KMS-11 (cell line): ENCODE measurements around the gene ESCO1.
"Not testable (repeated sequence)": the region's sequence is repeated elsewhere in the genome, so short reads cannot be mapped to it uniquely, and the experiment has no call there.

Source experiments
- H2AFZ ChIP-seq: fragments of 200-600 bp; sonication (generic); 2 replicates; pipeline ENCODE4 v1.6.1; 2016; ENCODE audit warnings: antibody characterized with exemption, mixed run types, low read depth
- H3K27ac ChIP-seq: fragments of 200-600 bp; sonication (generic); 2 replicates; pipeline ENCODE4 v1.6.1; 2016; ENCODE audit warnings: mild to moderate bottlenecking, mixed run types
- H3K27me3 ChIP-seq: fragments of 200-600 bp; sonication (generic); 2 replicates; pipeline ENCODE4 v1.6.1; 2017; ENCODE audit warnings: mild to moderate bottlenecking, low read depth, mixed run types, moderate library complexity; ENCODE audit not compliant: insufficient read depth
- H3K36me3 ChIP-seq: fragments of 200-600 bp; sonication (generic); 2 replicates; pipeline ENCODE4 v1.6.1; 2017; ENCODE audit warnings: mild to moderate bottlenecking, mixed run types; ENCODE audit not compliant: insufficient read depth
- H3K4me1 ChIP-seq: fragments of 200-600 bp; sonication (generic); 2 replicates; pipeline ENCODE4 v1.6.1; 2016; ENCODE audit warnings: mild to moderate bottlenecking, low read depth, mixed run types; ENCODE audit not compliant: poor library complexity, severe bottlenecking
- H3K4me2 ChIP-seq: fragments of 200-600 bp; sonication (generic); 2 replicates; pipeline ENCODE4 v1.7.0; 2016; ENCODE audit warnings: mild to moderate bottlenecking, mixed run types
- H3K4me3 ChIP-seq: fragments of 200-600 bp; sonication (generic); IDR thresholded peaks from 2 replicates; pipeline ENCODE4 v1.6.1; 2017; ENCODE audit warnings: low read depth, low read length, mixed read lengths; ENCODE audit not compliant: insufficient read depth
- H3K79me2 ChIP-seq: fragments of 200-600 bp; sonication (generic); 2 replicates; pipeline ENCODE4 v1.6.1; 2016; ENCODE audit warnings: low read depth, mixed run types; ENCODE audit not compliant: insufficient read depth
- H3K9ac ChIP-seq: fragments of 200-600 bp; sonication (generic); 2 replicates; pipeline ENCODE4 v1.6.1; 2016; ENCODE audit warnings: mild to moderate bottlenecking, mixed run types
- H4K20me1 ChIP-seq: fragments of 200-600 bp; sonication (generic); 2 replicates; pipeline ENCODE4 v1.6.1; 2016; ENCODE audit warnings: mild to moderate bottlenecking, mixed run types; ENCODE audit not compliant: insufficient read depth
- TF ChIP-seq, protein P1 (sequence below): fragments of 200-600 bp; sonication (generic); conservative IDR thresholded peaks from 2 replicates; pipeline ENCODE4 v1.6.1; 2017; ENCODE audit warnings: low read depth, mild to moderate bottlenecking, antibody characterized with exemption, low read length, moderate library complexity, mixed read lengths

Gene ESCO1, protein sequence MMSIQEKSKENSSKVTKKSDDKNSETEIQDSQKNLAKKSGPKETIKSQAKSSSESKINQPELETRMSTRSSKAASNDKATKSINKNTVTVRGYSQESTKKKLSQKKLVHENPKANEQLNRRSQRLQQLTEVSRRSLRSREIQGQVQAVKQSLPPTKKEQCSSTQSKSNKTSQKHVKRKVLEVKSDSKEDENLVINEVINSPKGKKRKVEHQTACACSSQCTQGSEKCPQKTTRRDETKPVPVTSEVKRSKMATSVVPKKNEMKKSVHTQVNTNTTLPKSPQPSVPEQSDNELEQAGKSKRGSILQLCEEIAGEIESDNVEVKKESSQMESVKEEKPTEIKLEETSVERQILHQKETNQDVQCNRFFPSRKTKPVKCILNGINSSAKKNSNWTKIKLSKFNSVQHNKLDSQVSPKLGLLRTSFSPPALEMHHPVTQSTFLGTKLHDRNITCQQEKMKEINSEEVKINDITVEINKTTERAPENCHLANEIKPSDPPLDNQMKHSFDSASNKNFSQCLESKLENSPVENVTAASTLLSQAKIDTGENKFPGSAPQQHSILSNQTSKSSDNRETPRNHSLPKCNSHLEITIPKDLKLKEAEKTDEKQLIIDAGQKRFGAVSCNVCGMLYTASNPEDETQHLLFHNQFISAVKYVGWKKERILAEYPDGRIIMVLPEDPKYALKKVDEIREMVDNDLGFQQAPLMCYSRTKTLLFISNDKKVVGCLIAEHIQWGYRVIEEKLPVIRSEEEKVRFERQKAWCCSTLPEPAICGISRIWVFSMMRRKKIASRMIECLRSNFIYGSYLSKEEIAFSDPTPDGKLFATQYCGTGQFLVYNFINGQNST

DNA sequence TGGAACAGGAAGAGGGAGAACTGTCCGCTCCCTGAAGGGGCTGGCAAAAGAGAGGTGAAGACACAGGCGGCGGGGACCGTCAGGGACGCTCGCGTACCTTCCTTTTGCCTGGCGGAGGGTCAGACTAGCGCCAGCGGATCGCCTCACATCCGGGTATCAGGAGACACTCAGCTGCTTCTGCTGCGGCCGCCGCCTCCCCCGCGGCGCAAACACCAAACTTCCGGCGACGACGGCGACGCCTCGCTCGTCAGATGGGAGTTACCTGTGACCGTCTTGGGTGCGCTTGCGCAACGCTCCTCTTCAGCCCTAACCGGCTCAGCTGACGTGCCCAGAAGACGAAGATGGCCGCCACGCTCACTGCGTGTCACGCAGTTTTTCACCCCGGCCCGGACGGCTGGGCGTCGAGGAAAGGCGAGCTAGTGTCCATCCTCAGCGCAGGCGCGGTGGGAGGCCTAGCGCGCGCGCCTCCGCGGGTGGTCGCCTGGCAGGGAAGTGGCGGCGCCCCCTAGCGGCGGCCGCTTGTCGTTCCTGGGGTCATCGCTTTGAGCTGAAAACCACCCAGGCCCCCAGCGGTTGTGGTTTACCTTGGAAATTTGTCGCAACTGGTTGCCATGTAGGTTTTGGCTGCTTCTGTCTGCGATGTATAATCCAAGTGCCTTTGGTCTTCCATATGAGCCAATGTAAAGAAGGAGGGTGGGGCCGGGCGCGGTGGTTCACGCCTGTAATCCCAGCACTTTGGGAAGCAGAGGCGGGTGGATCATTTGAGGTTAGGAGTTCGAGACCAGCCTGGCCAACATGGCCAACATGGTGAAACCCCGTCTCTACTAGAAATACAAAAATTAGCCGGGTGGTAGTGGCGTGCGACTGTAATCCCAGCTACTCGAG is at the start of gene ESCO1:
Gene ESCO1 (minus strand): TSS at position 179 of the 885 bp plus-strand sequence. CDS start 25,861 bp downstream, outside the sequence.
- peak within 1 kb of the TSS; percentile 86 for H3K27ac ChIP-seq
- peak within 1 kb of the TSS; percentile 67 for H3K4me2 ChIP-seq
- H3K36me3 ChIP-seq = no peaks in the 10 kb centered on the region
- TF ChIP-seq, protein P1, sequence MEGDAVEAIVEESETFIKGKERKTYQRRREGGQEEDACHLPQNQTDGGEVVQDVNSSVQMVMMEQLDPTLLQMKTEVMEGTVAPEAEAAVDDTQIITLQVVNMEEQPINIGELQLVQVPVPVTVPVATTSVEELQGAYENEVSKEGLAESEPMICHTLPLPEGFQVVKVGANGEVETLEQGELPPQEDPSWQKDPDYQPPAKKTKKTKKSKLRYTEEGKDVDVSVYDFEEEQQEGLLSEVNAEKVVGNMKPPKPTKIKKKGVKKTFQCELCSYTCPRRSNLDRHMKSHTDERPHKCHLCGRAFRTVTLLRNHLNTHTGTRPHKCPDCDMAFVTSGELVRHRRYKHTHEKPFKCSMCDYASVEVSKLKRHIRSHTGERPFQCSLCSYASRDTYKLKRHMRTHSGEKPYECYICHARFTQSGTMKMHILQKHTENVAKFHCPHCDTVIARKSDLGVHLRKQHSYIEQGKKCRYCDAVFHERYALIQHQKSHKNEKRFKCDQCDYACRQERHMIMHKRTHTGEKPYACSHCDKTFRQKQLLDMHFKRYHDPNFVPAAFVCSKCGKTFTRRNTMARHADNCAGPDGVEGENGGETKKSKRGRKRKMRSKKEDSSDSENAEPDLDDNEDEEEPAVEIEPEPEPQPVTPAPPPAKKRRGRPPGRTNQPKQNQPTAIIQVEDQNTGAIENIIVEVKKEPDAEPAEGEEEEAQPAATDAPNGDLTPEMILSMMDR = peak; percentile 71
- H3K4me3 ChIP-seq = no peak within 1 kb of the TSS
- H3K9ac ChIP-seq = peak within 1 kb of the TSS; percentile 81
- H4K20me1 ChIP-seq = no peaks in the 10 kb centered on the region
- peaks cover 46% of the 10 kb centered on the region for H3K4me1 ChIP-seq
- peak within 1 kb of the TSS; percentile 100 for H2AFZ ChIP-seq
- no peaks in the 10 kb centered on the region for H3K27me3 ChIP-seq
- peaks cover 39% of the 10 kb centered on the region for H3K79me2 ChIP-seq

DNA sequence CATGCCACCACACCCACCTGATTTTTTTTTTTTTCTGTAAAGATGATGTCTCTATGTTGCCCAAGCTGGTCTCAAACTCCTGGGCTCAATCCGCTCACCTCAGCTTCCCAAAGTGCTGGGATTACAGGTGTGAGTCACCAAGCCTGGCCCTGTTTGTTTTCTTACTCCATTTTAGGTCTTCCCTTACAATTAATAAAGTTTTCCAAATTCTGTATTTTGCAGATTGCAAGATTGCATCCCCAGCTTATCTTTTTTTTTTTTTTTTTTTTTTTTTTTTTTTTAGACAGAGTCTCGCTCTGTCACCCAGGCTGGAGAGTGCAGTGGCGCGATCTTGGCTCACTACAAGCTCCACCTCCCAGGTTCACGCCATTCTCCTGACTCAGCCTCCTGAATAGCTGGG is 39.9 kb upstream of the ESCO1 start:
- not testable (repeated sequence) for H3K4me1 ChIP-seq, H3K27ac ChIP-seq, H3K36me3 ChIP-seq, H3K27me3 ChIP-seq, H2AFZ ChIP-seq, H3K79me2 ChIP-seq, H3K9ac ChIP-seq, H3K4me2 ChIP-seq, H3K4me3 ChIP-seq, H4K20me1 ChIP-seq

DNA sequence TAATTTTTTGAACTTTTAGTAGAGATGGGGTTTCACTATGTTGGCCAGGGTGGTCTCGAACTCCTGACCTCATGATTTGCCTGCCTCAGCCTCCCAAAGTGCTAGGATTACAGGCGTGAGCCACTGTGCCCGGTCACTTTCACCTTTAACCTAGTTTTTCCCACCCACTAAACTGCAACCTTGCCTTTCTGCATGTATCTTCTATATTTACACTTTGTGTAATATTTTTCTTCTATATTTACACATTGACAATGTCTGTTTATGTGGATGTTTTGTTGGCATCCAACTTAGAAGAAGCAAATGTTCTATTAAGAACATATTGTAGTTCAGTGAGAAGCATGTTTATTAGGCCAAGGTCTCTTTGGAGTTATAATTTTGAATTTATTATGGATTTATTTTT is 38.3 kb upstream of the ESCO1 start:
- Histone ChIP-seq H3K4me2 (no peak overlapping the region), H3K79me2 (no peaks in the 10 kb centered on the region), H3K4me1 (no peaks in the 10 kb centered on the region), H3K27ac (no peak overlapping the region), H3K9ac (no peak overlapping the region), H4K20me1 (no peaks in the 10 kb centered on the region), H3K27me3 (no peaks in the 10 kb centered on the region), H3K4me3 (no peak overlapping the region), H2AFZ (no peak overlapping the region), H3K36me3 (no peaks in the 10 kb centered on the region)
- TF ChIP-seq, protein P1 = no peak

DNA sequence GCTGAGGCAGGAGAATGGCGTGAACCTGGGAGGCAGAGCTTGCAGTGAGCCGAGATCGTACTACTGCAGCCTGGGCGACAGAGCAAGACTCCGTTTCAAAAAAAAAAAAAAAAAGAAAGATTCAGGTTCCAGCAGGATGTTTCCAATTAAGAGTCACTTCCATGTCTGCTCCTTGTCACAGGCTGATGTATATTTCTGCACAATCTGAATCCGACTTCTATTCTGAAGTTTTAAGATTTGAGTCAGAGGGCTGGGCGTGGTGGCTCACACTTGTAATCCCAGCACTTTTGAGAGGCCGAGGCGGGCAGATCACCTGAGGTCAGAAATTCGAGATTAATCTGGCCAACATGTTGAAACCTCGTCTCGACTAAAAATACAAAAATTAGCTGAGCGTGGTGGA is 36.3 kb upstream of the ESCO1 start:
- TF ChIP-seq, protein P1 = no peak
- Histone ChIP-seq H3K27ac (no peak overlapping the region), H3K4me3 (no peak overlapping the region), H3K9ac (no peak overlapping the region), H2AFZ (no peak overlapping the region), H3K27me3 (no peaks in the 10 kb centered on the region), H4K20me1 (no peaks in the 10 kb centered on the region), H3K36me3 (no peaks in the 10 kb centered on the region), H3K4me2 (no peak overlapping the region), H3K4me1 (no peaks in the 10 kb centered on the region), H3K79me2 (no peaks in the 10 kb centered on the region)
